ENCODE data around the gene SPINK8. TPM values are rescaled to one million over a fixed set of nuclear protein-coding genes. Genes with fewer than 3 reads are reported as not detected.
"Not testable (repeated sequence)": the region's sequence is repeated elsewhere in the genome, so short reads cannot be mapped to it uniquely, and the experiment has no call there.

The SPINK8 gene
- total RNA-seq, 1 donor from 2014 or later, result not detected

DNA sequence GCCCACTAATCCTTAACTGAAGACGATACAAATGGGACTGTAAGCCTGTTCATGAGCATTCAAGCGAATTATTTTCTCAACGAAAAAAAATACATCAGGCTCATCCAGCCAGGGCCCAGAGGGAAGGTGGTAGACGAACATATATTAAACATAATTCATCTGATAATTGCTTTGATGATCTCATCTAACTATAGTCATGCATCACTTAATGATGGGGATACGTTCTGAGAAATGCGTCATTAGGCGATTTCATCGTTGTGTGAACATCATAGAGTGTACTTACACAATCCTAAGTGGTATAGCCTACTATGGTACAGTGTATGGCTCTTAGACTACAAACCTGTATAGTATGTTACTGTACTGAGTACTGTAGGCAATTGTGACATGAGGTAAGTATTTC is 10.0 kb upstream of the SPINK8 start:
- Mint-ChIP-seq H3K36me3 (ENCODE audit: insufficient read depth) (no peaks in the 10 kb centered on the region), H3K27ac (no peak overlapping the region), H3K9me3 (ENCODE audit: low read depth) (no peaks in the 10 kb centered on the region), H3K4me3 (ENCODE audit: low read depth) (no peak overlapping the region), H3K4me1 (ENCODE audit: low read depth) (no peaks in the 10 kb centered on the region), H3K27me3 (peaks cover 5% of the 10 kb centered on the region)
- DNase-seq (ENCODE audit: low spot score, unreplicated experiment), result no peak
- no peak for TF ChIP-seq CTCF (IDR thresholded peaks at IDR 0.05; ENCODE audit: unreplicated experiment)

DNA sequence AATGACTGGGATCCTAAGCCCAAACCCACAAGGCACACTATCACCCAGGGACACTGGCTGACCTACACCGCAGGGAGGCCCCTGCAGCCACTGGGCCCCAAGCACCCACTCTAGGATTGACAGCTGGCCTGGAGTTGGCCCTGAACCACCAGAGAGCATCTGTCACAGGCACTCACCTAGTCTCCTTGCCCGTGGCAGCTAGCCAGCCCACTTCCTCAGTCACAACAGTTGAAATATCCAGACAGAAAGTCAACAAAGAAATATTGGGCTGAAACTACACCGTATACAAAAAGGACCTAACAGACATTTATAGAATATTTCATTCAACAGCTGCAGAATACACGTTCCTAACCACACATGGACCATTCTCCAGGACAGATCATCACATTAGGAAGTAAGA is 5.2 kb upstream of the SPINK8 start:
- H3K36me3 Mint-ChIP-seq (ENCODE audit: insufficient read depth), result no peaks in the 10 kb centered on the region
- H3K4me3 Mint-ChIP-seq (ENCODE audit: low read depth), result no peak overlapping the region

DNA sequence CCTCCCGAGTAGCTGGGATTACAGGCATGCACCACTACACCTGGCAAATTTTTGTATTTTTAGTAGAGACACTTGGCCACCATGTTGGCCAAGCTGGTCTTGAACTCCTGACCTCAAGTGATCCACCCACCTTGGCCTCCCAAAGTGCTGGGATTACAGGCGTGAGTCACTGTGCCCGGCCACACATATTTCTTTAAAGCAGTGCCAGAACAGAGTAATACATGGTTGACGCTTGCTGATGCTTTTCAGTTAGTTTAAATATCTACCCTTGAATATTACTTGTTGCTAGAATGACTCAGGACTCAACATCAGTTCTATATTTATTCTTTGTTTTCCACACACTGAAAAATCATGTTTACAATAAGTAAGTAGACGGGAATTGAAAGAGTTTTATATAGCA is 4.1 kb upstream of the SPINK8 start:
- not testable (repeated sequence) for H3K36me3 Mint-ChIP-seq (ENCODE audit: insufficient read depth)

More for the DNA sequence above, 5.2 kb upstream of the SPINK8 start:
- no peak for TF ChIP-seq CTCF (IDR thresholded peaks at IDR 0.05; ENCODE audit: unreplicated experiment)
- no peaks in the 10 kb centered on the region for H3K9me3 Mint-ChIP-seq (ENCODE audit: low read depth)
- no peak overlapping the region for H3K27ac Mint-ChIP-seq
- no peak for DNase-seq (ENCODE audit: low spot score, unreplicated experiment)
- H3K27me3 Mint-ChIP-seq, result peaks cover 6% of the 10 kb centered on the region
- no peaks in the 10 kb centered on the region for H3K4me1 Mint-ChIP-seq (ENCODE audit: low read depth)

DNA sequence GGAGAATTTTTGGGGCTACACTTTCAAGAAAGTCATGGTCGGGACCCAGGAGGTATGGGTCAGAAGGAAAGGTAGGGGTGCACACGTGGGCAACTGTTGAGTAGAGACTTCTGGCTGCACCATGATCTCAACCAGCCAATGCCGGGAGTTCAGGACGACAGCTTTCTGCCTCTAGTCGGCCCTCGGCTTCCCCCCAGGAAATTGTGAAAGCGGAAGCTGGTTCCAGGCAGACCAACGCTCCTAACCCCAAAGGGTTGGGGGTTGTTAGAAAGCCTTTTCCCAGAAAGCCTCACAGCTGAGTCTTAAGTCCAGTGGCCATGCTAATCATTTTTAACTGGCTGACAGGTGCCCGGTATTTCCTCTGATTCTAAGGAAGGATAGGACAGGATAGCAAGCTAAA is 1.8 kb upstream of the SPINK8 start:
- H3K4me1 Mint-ChIP-seq (ENCODE audit: low read depth); H3K27ac Mint-ChIP-seq; DNase-seq (ENCODE audit: low spot score, unreplicated experiment); H3K4me3 Mint-ChIP-seq (ENCODE audit: low read depth); H3K36me3 Mint-ChIP-seq (ENCODE audit: insufficient read depth); H3K9me3 Mint-ChIP-seq (ENCODE audit: low read depth); H3K27me3 Mint-ChIP-seq: not testable (repeated sequence)

More for the DNA sequence above, 4.1 kb upstream of the SPINK8 start:
- not testable (repeated sequence) for H3K27me3 Mint-ChIP-seq; H3K4me3 Mint-ChIP-seq (ENCODE audit: low read depth); DNase-seq (ENCODE audit: low spot score, unreplicated experiment); H3K27ac Mint-ChIP-seq; H3K4me1 Mint-ChIP-seq (ENCODE audit: low read depth); H3K9me3 Mint-ChIP-seq (ENCODE audit: low read depth)

- no peak overlapping the region for H3K27ac Mint-ChIP-seq
- no peaks in the 10 kb centered on the region for H3K9me3 Mint-ChIP-seq (ENCODE audit: low read depth)
- no peaks in the 10 kb centered on the region for H3K4me1 Mint-ChIP-seq (ENCODE audit: low read depth)
- H3K36me3 Mint-ChIP-seq (ENCODE audit: insufficient read depth), result no peaks in the 10 kb centered on the region
- no peak overlapping the region for H3K4me3 Mint-ChIP-seq (ENCODE audit: low read depth)
- TF ChIP-seq CTCF (IDR thresholded peaks at IDR 0.05; ENCODE audit: unreplicated experiment), result no peak
- peaks cover 6% of the 10 kb centered on the region for H3K27me3 Mint-ChIP-seq
- no peak for DNase-seq (ENCODE audit: low spot score, unreplicated experiment)
These were observed 1.1 kb upstream of the SPINK8 start for GRCh38 chr3:48334605-48335004.

GRCh38 chr3:48331706-48332435 is 1.6 kb downstream of the SPINK8 start:
- not testable (repeated sequence) for DNase-seq (ENCODE audit: low spot score, unreplicated experiment); H3K36me3 Mint-ChIP-seq (ENCODE audit: insufficient read depth); H3K4me3 Mint-ChIP-seq (ENCODE audit: low read depth); H3K27ac Mint-ChIP-seq; H3K27me3 Mint-ChIP-seq; H3K4me1 Mint-ChIP-seq (ENCODE audit: low read depth); H3K9me3 Mint-ChIP-seq (ENCODE audit: low read depth)

DNA sequence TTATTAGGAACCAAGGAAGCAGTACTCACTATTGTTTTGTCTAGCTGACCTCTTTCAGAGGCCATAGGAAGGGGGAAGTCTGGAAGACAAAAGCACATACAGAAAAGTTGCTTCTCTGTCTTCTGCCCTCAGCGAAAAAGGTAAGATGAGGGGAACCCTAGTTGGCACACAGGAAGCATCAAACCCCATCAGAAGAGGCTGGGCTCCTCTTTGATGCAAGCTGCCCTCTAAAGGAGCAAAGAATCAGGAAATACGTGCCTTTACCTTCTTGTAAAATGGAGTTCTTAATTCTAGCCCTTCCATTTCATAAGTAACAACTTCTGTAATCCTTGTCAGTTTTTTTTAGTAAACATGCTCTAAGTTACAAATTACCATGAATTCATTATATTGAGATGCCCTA is 12.5 kb downstream of the SPINK8 start:
- Mint-ChIP-seq H3K4me1 (ENCODE audit: low read depth) (no peaks in the 10 kb centered on the region), H3K4me3 (ENCODE audit: low read depth) (no peak overlapping the region), H3K9me3 (ENCODE audit: low read depth) (peaks cover 3% of the 10 kb centered on the region), H3K36me3 (ENCODE audit: insufficient read depth) (no peaks in the 10 kb centered on the region), H3K27me3 (no peaks in the 10 kb centered on the region), H3K27ac (no peak overlapping the region)
- DNase-seq (ENCODE audit: low spot score, unreplicated experiment), result no peak
- no peak for TF ChIP-seq CTCF (IDR thresholded peaks at IDR 0.05; ENCODE audit: unreplicated experiment)

Measured in progenitor cell of endocrine pancreas (in vitro differentiated cells).